ENCODE data around the gene SGMS2.

Gene SGMS2

GRCh38 chr4:107824350-107825071 is at the start of gene SGMS2:
TSS of gene SGMS2 (plus strand) at chr4:107824932. CDS start at chr4:107895554, 70,622 bp downstream.
- DNase-seq, result no peak

GRCh38 chr4:107777890-107778289 is 46.8 kb upstream of the SGMS2 start:
- DNase-seq, result no peak

GRCh38 chr4:107778784-107779530 is 45.8 kb upstream of the SGMS2 start:
- no peak for DNase-seq

GRCh38 chr4:107780665-107781064 is 44.1 kb upstream of the SGMS2 start:
- no peak for DNase-seq

GRCh38 chr4:107791902-107792301 is 32.8 kb upstream of the SGMS2 start:
- no peak for DNase-seq

- DNase-seq, result no peak
Measured at GRCh38 chr4:107792711-107793110, 32.0 kb upstream of the SGMS2 start.

- no peak for DNase-seq
Measured at GRCh38 chr4:107793996-107794395, 30.7 kb upstream of the SGMS2 start.

- DNase-seq, result no peak
Measured at GRCh38 chr4:107799669-107800450, 24.9 kb upstream of the SGMS2 start.

- DNase-seq, result no peak
Measured at GRCh38 chr4:107800706-107801105, 24.0 kb upstream of the SGMS2 start.

- DNase-seq, result no peak
Measured at GRCh38 chr4:107801766-107802211, 22.9 kb upstream of the SGMS2 start.

- DNase-seq, result no peak
Measured at GRCh38 chr4:107804956-107805355, 19.8 kb upstream of the SGMS2 start.

- DNase-seq, result no peak
Measured at GRCh38 chr4:107806196-107806595, 18.5 kb upstream of the SGMS2 start.

- no peak for DNase-seq
Measured at GRCh38 chr4:107808572-107808971, 16.2 kb upstream of the SGMS2 start.

- no peak for DNase-seq
Measured at GRCh38 chr4:107809210-107809609, 15.5 kb upstream of the SGMS2 start.

GRCh38 chr4:107814758-107815157 is 10.0 kb upstream of the SGMS2 start:
- no peak for DNase-seq

- DNase-seq, result no peak
Measured at GRCh38 chr4:107815158-107815557, 9.6 kb upstream of the SGMS2 start.

- no peak for DNase-seq
Measured at GRCh38 chr4:107818301-107818910, 6.3 kb upstream of the SGMS2 start.

- no peak for DNase-seq
Measured at GRCh38 chr4:107823870-107824349, 822 bp upstream of the SGMS2 start.

GRCh38 chr4:107825072-107825824 is 516 bp downstream of the SGMS2 start:
- DNase-seq, result no peak

GRCh38 chr4:107826421-107826980 is 1.8 kb downstream of the SGMS2 start:
- DNase-seq, result no peak

GRCh38 chr4:107828315-107829090 is 3.8 kb downstream of the SGMS2 start:
- DNase-seq, result no peak
